Measurements from ENCODE around the gene COLEC11.

GRCh38 chr2:3584608-3585260 lies 10.2 kb upstream of the COLEC11 start:
- TF ChIP-seq CTCF (IDR thresholded peaks at IDR 0.05 in 8 of 11, conservative IDR thresholded peaks at IDR 0.05 in 3 of 11) (no peak), POLR2AphosphoS5 (IDR thresholded peaks at IDR 0.05) (no peak), POLR2A (IDR thresholded peaks at IDR 0.05) (no peak)

All from spleen (tissue), 7 donors.